Suprapubic skin (tissue), 4 donors: ENCODE measurements around the gene VPS33B. TPM values are rescaled to one million over a fixed set of nuclear protein-coding genes. Genes with fewer than 3 reads are reported as not detected.

Experiments used
- DNase-seq, 2 donors: peaks; one replicate each; pipeline ENCODE4 v3.0.0-alpha.2; 2019; ENCODE audit warnings: low spot score in 2 of 2
- H3K27ac ChIP-seq: fragments of 200-600 bp; sonication (generic); one replicate; pipeline ENCODE4 v1.5.1; 2019
- H3K27me3 ChIP-seq: fragments of 200-600 bp; sonication (generic); one replicate; pipeline ENCODE4 v1.5.1; 2019
- H3K36me3 ChIP-seq: fragments of 200-600 bp; sonication (generic); one replicate; pipeline ENCODE4 v1.5.1; 2019
- H3K4me1 ChIP-seq: fragments of 200-600 bp; sonication (generic); one replicate; pipeline ENCODE4 v1.5.1; 2019
- H3K4me3 ChIP-seq: fragments of 200-600 bp; sonication (generic); one replicate; pipeline ENCODE4 v1.5.1; 2019; ENCODE audit warnings: mild to moderate bottlenecking
- H3K9me3 ChIP-seq: fragments of 200-600 bp; sonication (generic); one replicate; pipeline ENCODE4 v1.5.1; 2019
- EP300 ChIP-seq: sonication (generic); formaldehyde crosslinking; IDR thresholded peaks from one replicate; pipeline ENCODE4 v1.6.1; 2017; ENCODE audit warnings: antibody characterized with exemption
- POLR2A ChIP-seq, 2 donors: fragments of 450-650 bp; IDR thresholded peaks; one replicate each; pipeline ENCODE4 v1.6.1; 2017; ENCODE audit warnings: antibody characterized with exemption in 2 of 2, mild to moderate bottlenecking in 2 of 2, moderate library complexity in 2 of 2
- POLR2AphosphoS5 ChIP-seq, 3 donors: sonication (generic); formaldehyde crosslinking; IDR thresholded peaks; one replicate each; pipeline ENCODE4 v1.6.1; 2017; ENCODE audit warnings: antibody characterized with exemption in 3 of 3
- whole genome bisulfite sequencing: methylation state at CpG from one replicate; pipeline ENCODE4 v1.1.5; 2018; 5-methylcytosine and 5-hydroxymethylcytosine counted together
- total RNA-seq, 4 donors: library from RNA; depleted of rRNA; stranded (reverse); fragments of >200 nt; gene quantifications; one replicate each; pipeline ENCODE4 v1.1.0, GENCODE V29; 2016
- TF ChIP-seq, protein P1 (sequence below), 2 donors: fragments of 200-600 bp in 1 of 2; fragments of 450-650 bp in 1 of 2; sonication (generic) in 1 of 2; IDR thresholded peaks; one replicate each; pipeline ENCODE4 v1.5.1; 2016 to 2019; ENCODE audit warnings: antibody characterized with exemption in 2 of 2, mild to moderate bottlenecking in 1 of 2, moderate library complexity in 1 of 2

Gene VPS33B
- total RNA-seq: 10 to 100 TPM; 16.5 to 23.1 (median 18.4) TPM

DNA sequence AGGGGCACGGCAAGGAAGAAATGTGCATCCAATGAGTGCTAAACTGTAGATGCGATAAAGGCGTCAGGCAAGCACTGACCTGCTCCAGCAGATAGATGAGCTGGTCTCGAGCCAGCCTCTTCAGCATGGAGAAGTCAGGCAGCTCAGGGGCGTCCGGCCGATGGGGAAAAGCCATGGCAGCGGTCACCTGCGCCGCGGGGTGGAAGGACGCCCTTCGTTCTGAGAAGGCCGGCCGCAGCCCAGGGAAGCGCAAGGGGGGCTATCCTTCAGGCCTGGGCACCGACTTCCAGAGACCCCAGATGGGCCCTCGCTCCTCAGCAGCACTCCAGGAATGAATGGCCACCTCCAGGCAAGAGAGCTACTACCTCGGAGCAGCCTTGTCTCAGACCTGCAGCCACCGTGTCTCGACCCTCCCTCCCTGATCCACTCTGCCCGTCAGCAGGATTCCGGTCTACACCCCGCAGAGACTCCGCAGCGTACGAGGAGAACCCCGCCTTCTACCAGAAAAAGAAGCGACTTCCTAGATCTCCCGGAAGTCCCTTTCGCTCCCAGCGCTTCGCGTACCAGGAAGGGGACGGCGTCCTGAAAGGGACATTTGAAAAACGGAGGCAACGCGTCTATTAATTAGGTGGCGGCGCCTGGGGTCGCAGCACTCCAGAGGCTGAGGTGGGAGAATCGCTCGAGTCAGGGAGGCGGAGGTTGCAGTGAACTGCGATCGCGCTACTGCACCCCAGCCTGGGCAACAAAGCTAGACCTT, at the start of gene VPS33B:
VPS33B (minus strand) TSS at position 520 of the 757 bp plus-strand sequence; CDS start at position 175, 345 bp downstream.
- Histone ChIP-seq H3K27me3 (no peaks in the 10 kb centered on the region), H3K4me1 (peaks cover 23% of the 10 kb centered on the region), H3K4me3 (peak within 1 kb of the TSS; percentile 90), H3K9me3 (no peaks in the 10 kb centered on the region), H3K36me3 (peaks cover 6% of the 10 kb centered on the region), H3K27ac (peak within 1 kb of the TSS; percentile 77)
- TF ChIP-seq POLR2A (IDR thresholded peaks at IDR 0.05) (no peak), POLR2AphosphoS5 (IDR thresholded peaks at IDR 0.05) (peak in 1 of 3 donors; percentile 94)
- DNase-seq: peak; percentile 86 to 90
- WGBS: under 1% methylated on average over 23 of the region's 48 CpGs

DNA sequence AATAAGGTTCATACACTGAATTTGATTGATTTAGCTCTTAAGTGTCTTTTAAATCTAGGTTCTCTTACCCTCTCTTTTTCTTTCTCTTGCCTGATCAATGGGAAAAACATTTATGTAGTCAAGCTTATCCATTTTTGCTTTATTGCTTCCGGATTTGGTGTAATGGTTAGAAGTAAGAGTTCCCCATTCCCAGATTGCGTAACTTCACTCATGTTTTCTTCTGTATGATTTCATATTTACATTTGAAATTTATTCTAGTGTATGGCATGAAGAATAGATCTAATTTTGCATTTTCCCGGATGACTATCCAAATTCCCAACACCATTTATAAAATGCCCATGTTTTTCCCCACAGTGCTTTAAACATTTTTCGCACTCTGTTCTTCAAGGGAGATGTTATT, 49.8 kb upstream of the VPS33B start:
- no peak for DNase-seq
- H3K27me3 ChIP-seq: peaks cover 17% of the 10 kb centered on the region
- no peaks in the 10 kb centered on the region for H3K4me1 ChIP-seq
- 89% methylated on average over 4 of the region's 4 CpGs for WGBS
- no peak overlapping the region for H3K27ac ChIP-seq
- TF ChIP-seq, protein P1, sequence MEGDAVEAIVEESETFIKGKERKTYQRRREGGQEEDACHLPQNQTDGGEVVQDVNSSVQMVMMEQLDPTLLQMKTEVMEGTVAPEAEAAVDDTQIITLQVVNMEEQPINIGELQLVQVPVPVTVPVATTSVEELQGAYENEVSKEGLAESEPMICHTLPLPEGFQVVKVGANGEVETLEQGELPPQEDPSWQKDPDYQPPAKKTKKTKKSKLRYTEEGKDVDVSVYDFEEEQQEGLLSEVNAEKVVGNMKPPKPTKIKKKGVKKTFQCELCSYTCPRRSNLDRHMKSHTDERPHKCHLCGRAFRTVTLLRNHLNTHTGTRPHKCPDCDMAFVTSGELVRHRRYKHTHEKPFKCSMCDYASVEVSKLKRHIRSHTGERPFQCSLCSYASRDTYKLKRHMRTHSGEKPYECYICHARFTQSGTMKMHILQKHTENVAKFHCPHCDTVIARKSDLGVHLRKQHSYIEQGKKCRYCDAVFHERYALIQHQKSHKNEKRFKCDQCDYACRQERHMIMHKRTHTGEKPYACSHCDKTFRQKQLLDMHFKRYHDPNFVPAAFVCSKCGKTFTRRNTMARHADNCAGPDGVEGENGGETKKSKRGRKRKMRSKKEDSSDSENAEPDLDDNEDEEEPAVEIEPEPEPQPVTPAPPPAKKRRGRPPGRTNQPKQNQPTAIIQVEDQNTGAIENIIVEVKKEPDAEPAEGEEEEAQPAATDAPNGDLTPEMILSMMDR (IDR thresholded peaks at IDR 0.05): no peak
- TF ChIP-seq POLR2A (IDR thresholded peaks at IDR 0.05): no peak
- TF ChIP-seq POLR2AphosphoS5 (IDR thresholded peaks at IDR 0.05): no peak
- TF ChIP-seq EP300: no peak
- no peaks in the 10 kb centered on the region for H3K9me3 ChIP-seq
- H3K36me3 ChIP-seq: no peaks in the 10 kb centered on the region
- no peak overlapping the region for H3K4me3 ChIP-seq

DNA sequence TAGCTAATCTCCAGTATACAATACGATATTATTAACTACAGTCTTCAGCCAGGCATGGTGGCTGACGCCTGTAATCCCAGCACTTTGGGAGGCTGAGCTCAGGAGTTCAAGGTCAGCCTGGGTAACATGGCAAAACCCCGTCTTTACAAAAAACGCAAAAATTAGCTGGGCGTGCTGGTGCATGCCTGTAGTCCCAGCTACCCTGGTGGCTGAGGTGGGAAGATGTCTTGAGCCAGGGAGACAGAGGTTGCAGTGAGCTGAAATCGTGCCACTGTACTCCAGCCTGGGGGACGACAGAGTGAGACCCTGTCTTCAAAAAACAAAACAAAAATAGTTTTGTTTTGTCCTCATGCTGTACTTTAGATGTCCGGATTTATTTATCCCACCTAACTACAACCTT, 48.5 kb upstream of the VPS33B start:
- TF ChIP-seq POLR2A (IDR thresholded peaks at IDR 0.05) (no peak), POLR2AphosphoS5 (IDR thresholded peaks at IDR 0.05) (no peak), EP300 (no peak)
- TF ChIP-seq, protein P1 (IDR thresholded peaks at IDR 0.05): no peak
- Histone ChIP-seq H3K4me1 (no peaks in the 10 kb centered on the region), H3K27ac (no peak overlapping the region), H3K27me3 (peaks cover 17% of the 10 kb centered on the region), H3K4me3 (no peak overlapping the region), H3K9me3 (no peaks in the 10 kb centered on the region), H3K36me3 (no peaks in the 10 kb centered on the region)
- no peak for DNase-seq
- WGBS: 82% methylated on average over 8 of the region's 8 CpGs

DNA sequence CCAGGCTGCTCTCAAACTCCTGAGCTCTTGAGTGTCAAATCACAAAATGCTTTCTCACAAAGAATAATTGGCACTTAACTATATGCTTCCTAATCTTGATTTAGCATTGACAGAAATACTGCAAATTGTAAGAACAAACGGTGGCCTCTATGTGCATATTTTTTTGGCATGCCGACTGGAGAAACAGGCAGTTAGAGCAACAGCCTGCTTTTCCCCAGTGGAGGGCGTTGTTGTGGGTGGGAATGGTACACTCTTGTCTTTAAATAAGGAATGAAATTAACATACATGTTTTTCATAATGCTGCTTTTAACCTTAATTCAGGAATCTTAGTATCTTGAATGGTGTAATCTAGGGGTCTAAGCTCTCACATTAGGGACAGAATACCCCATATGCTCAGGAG, 46.6 kb upstream of the VPS33B start:
- H3K4me3 ChIP-seq: no peak overlapping the region
- no peak for DNase-seq
- WGBS: 64% methylated on average over 3 of the region's 3 CpGs
- H3K36me3 ChIP-seq: no peaks in the 10 kb centered on the region
- no peak for TF ChIP-seq POLR2AphosphoS5 (IDR thresholded peaks at IDR 0.05)
- TF ChIP-seq EP300: no peak
- no peak for TF ChIP-seq POLR2A (IDR thresholded peaks at IDR 0.05)
- TF ChIP-seq, protein P1 (IDR thresholded peaks at IDR 0.05): no peak
- no peak overlapping the region for H3K27ac ChIP-seq
- no peaks in the 10 kb centered on the region for H3K4me1 ChIP-seq
- peaks cover 17% of the 10 kb centered on the region for H3K27me3 ChIP-seq
- no peaks in the 10 kb centered on the region for H3K9me3 ChIP-seq

DNA sequence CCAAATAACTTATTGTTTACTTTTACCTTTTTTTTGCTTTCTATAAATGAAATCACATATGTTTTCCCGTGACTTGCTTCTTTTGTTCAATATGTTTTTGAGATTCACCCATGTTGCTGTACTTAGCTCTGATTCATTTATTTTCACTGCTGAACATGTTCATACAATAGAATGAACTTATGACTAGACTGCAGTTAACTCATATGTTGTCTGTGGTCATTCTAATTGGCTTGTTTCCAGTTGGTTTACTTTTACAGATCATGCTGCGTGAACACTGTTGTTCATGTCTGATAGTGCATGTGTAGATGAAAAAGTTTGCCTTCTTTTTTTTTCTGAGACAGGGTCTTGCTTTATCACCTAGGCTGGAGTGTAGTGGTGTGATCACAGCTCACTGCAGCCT, 46.0 kb upstream of the VPS33B start:
- H3K9me3 ChIP-seq: no peaks in the 10 kb centered on the region
- H3K27ac ChIP-seq: no peak overlapping the region
- no peak for DNase-seq
- peaks cover 17% of the 10 kb centered on the region for H3K27me3 ChIP-seq
- WGBS: 94% methylated on average over 2 of the region's 2 CpGs
- TF ChIP-seq, protein P1 (IDR thresholded peaks at IDR 0.05): no peak
- TF ChIP-seq POLR2A (IDR thresholded peaks at IDR 0.05) (no peak), EP300 (no peak), POLR2AphosphoS5 (IDR thresholded peaks at IDR 0.05) (no peak)
- H3K4me1 ChIP-seq: no peaks in the 10 kb centered on the region
- H3K36me3 ChIP-seq: no peaks in the 10 kb centered on the region
- no peak overlapping the region for H3K4me3 ChIP-seq
